Activated CD4-positive, alpha-beta T cell treated with anti-CD3 and anti-CD28 coated beads, Interleukin-2, amount 50 U/mL, for 4 hours (primary cell): ENCODE measurements around the gene MSH3.
"Not testable (repeated sequence)": the region's sequence is repeated elsewhere in the genome, so short reads cannot be mapped to it uniquely, and the experiment has no call there.

ENCODE experiments used
- DNase-seq, 2 experiments: peaks; one replicate each; pipeline ENCODE4 v3.0.0-alpha.2; 2020

Gene MSH3

GRCh38 chr5:80711216-80711615, 56.8 kb downstream of the MSH3 start:
- no peak for DNase-seq

- DNase-seq: no peak
These were observed 57.5 kb downstream of the MSH3 start for GRCh38 chr5:80711938-80712337.

GRCh38 chr5:80712919-80713318, 58.5 kb downstream of the MSH3 start:
- DNase-seq: no peak

- DNase-seq: no peak
These were observed 59.2 kb downstream of the MSH3 start for GRCh38 chr5:80713631-80714030.

- no peak for DNase-seq
These were observed 60.3 kb downstream of the MSH3 start for GRCh38 chr5:80714570-80715298.

GRCh38 chr5:80715887-80716286, 61.4 kb downstream of the MSH3 start:
- DNase-seq: no peak

- DNase-seq: no peak
These were observed 65.7 kb downstream of the MSH3 start for GRCh38 chr5:80720181-80720580.

- no peak for DNase-seq
These were observed 68.5 kb downstream of the MSH3 start for GRCh38 chr5:80722916-80723315.

- no peak for DNase-seq
These were observed 71.0 kb downstream of the MSH3 start for GRCh38 chr5:80725446-80725845.

- DNase-seq: no peak
These were observed 82.3 kb downstream of the MSH3 start for GRCh38 chr5:80736730-80737129.

- no peak for DNase-seq
These were observed 84.0 kb downstream of the MSH3 start for GRCh38 chr5:80738466-80738865.

- DNase-seq: no peak
These were observed 84.6 kb downstream of the MSH3 start for GRCh38 chr5:80739057-80739456.

GRCh38 chr5:80739496-80739895, 85.0 kb downstream of the MSH3 start:
- no peak for DNase-seq

GRCh38 chr5:80739898-80740297, 85.4 kb downstream of the MSH3 start:
- DNase-seq: no peak

GRCh38 chr5:80740488-80740887, 86.0 kb downstream of the MSH3 start:
- DNase-seq: not testable (repeated sequence)

- DNase-seq: no peak
These were observed 86.5 kb downstream of the MSH3 start for GRCh38 chr5:80740999-80741398.

- no peak for DNase-seq
These were observed 89.7 kb downstream of the MSH3 start for GRCh38 chr5:80744149-80744548.

- DNase-seq: no peak
These were observed 91.0 kb downstream of the MSH3 start for GRCh38 chr5:80745490-80745889.

- no peak for DNase-seq
These were observed 93.5 kb downstream of the MSH3 start for GRCh38 chr5:80747922-80748321.

- DNase-seq: no peak
These were observed 98.0 kb downstream of the MSH3 start for GRCh38 chr5:80752427-80752826.

- DNase-seq: no peak
These were observed 99.3 kb downstream of the MSH3 start for GRCh38 chr5:80753712-80754111.

- no peak for DNase-seq
These were observed 100.4 kb downstream of the MSH3 start for GRCh38 chr5:80754900-80755299.

- no peak for DNase-seq
These were observed 101.2 kb downstream of the MSH3 start for GRCh38 chr5:80755626-80756025.

- no peak for DNase-seq
These were observed 101.8 kb downstream of the MSH3 start for GRCh38 chr5:80756292-80756691.

- DNase-seq: no peak
These were observed 102.8 kb downstream of the MSH3 start for GRCh38 chr5:80757290-80757689.
